Duodenal mucosa (tissue), 2 donors: ENCODE data around the gene CTSW.
A peak's percentile ranks its signal among the peaks of the same experiment; 100 is the strongest.

Experiments
- H3K27ac ChIP-seq: one replicate; pipeline ENCODE4 v1.7.0; 2013; ENCODE audit warnings: low read depth, low read length
- H3K27me3 ChIP-seq, 2 donors: one replicate each; pipeline ENCODE4 v1.7.0; 2013; ENCODE audit warnings: low read length in 2 of 2, control low read depth in 1 of 2; ENCODE audit not compliant: insufficient read depth in 2 of 2, control insufficient read depth in 1 of 2
- H3K36me3 ChIP-seq, 2 donors: one replicate each; pipeline ENCODE4 v1.7.0; 2013; ENCODE audit warnings: low read length in 2 of 2, control low read depth in 1 of 2; ENCODE audit not compliant: insufficient read depth in 2 of 2, control insufficient read depth in 1 of 2
- H3K4me1 ChIP-seq, 2 donors: one replicate each; pipeline ENCODE4 v1.7.0; 2013; ENCODE audit warnings: low read length in 2 of 2, control low read depth in 1 of 2; ENCODE audit not compliant: insufficient read depth in 2 of 2, control insufficient read depth in 1 of 2
- H3K4me3 ChIP-seq, 2 donors: one replicate each; pipeline ENCODE4 v1.7.0; 2013; ENCODE audit warnings: low read length in 2 of 2, low read depth in 1 of 2
- H3K9ac ChIP-seq, 2 donors: one replicate each; pipeline ENCODE4 v1.7.0; 2013; ENCODE audit warnings: low read length in 2 of 2, low read depth in 1 of 2
- H3K9me3 ChIP-seq, 2 donors: one replicate each; pipeline ENCODE4 v1.7.0; 2013; ENCODE audit warnings: low read length in 2 of 2, control low read depth in 1 of 2; ENCODE audit not compliant: control insufficient read depth in 1 of 2

Gene CTSW

GRCh38 chr11:65868076-65868667 lies 11.5 kb upstream of the CTSW start:
- H3K9me3 ChIP-seq, result no peaks in the 10 kb centered on the region
- no peak overlapping the region for H3K27ac ChIP-seq
- no peak overlapping the region for H3K4me3 ChIP-seq
- H3K4me1 ChIP-seq, result peaks cover 9 to 17% of the 10 kb centered on the region in 2 donors
- H3K9ac ChIP-seq, result no peak overlapping the region
- H3K27me3 ChIP-seq, result no peaks in the 10 kb centered on the region
- peaks cover 38 to 46% of the 10 kb centered on the region in 2 donors for H3K36me3 ChIP-seq

GRCh38 chr11:65868907-65869306 lies 10.7 kb upstream of the CTSW start:
- Histone ChIP-seq H3K4me3 (no peak overlapping the region), H3K36me3 (peaks cover 31 to 39% of the 10 kb centered on the region in 2 donors), H3K27ac (no peak overlapping the region), H3K9ac (no peak overlapping the region), H3K4me1 (peaks cover 12 to 17% of the 10 kb centered on the region in 2 donors), H3K9me3 (no peaks in the 10 kb centered on the region), H3K27me3 (no peaks in the 10 kb centered on the region)

GRCh38 chr11:65869643-65870306 lies 9.9 kb upstream of the CTSW start:
- no peaks in the 10 kb centered on the region for H3K27me3 ChIP-seq
- no peak overlapping the region for H3K4me3 ChIP-seq
- H3K9ac ChIP-seq, result no peak overlapping the region
- H3K36me3 ChIP-seq, result peaks cover 22 to 30% of the 10 kb centered on the region in 2 donors
- H3K4me1 ChIP-seq, result peaks cover 12 to 17% of the 10 kb centered on the region in 2 donors
- no peak overlapping the region for H3K27ac ChIP-seq
- no peaks in the 10 kb centered on the region for H3K9me3 ChIP-seq

GRCh38 chr11:65870307-65870658 lies 9.4 kb upstream of the CTSW start:
- H3K36me3 ChIP-seq, result peaks cover 17 to 25% of the 10 kb centered on the region in 2 donors
- H3K9ac ChIP-seq, result no peak overlapping the region
- peaks cover 12 to 17% of the 10 kb centered on the region in 2 donors for H3K4me1 ChIP-seq
- no peaks in the 10 kb centered on the region for H3K9me3 ChIP-seq
- no peak overlapping the region for H3K4me3 ChIP-seq
- H3K27ac ChIP-seq, result no peak overlapping the region
- H3K27me3 ChIP-seq, result no peaks in the 10 kb centered on the region

GRCh38 chr11:65870706-65871681 lies 8.6 kb upstream of the CTSW start:
- Histone ChIP-seq H3K36me3 (peaks cover 10 to 18% of the 10 kb centered on the region in 2 donors), H3K9ac (peak overlapping the region in 1 of 2 donors; percentile 48), H3K9me3 (no peaks in the 10 kb centered on the region), H3K4me1 (peaks cover 12 to 17% of the 10 kb centered on the region in 2 donors), H3K27me3 (no peaks in the 10 kb centered on the region), H3K4me3 (no peak overlapping the region), H3K27ac (no peak overlapping the region)

GRCh38 chr11:65871811-65872548 lies 7.7 kb upstream of the CTSW start:
- Histone ChIP-seq H3K27me3 (no peaks in the 10 kb centered on the region), H3K27ac (peak overlapping the region; percentile 66), H3K4me3 (peak overlapping the region; percentile 22 to 28), H3K9me3 (no peaks in the 10 kb centered on the region), H3K9ac (peak overlapping the region in 1 of 2 donors; percentile 48), H3K4me1 (peaks cover 12 to 17% of the 10 kb centered on the region in 2 donors), H3K36me3 (peaks cover 5 to 9% of the 10 kb centered on the region in 2 donors)

GRCh38 chr11:65872586-65873317 lies 6.9 kb upstream of the CTSW start, which contains the start of gene EFEMP2:
Gene EFEMP2 (minus strand): TSS chr11:65872800. CDS start chr11:65872354, 446 bp downstream.
- Histone ChIP-seq H3K27me3 (no peaks in the 10 kb centered on the region), H3K9ac (peak within 1 kb of the TSS; percentile 60 to 73), H3K4me3 (peak within 1 kb of the TSS; percentile 69 to 83), H3K27ac (peak within 1 kb of the TSS; percentile 78), H3K36me3 (peaks cover 0 to 2% of the 10 kb centered on the region in 2 donors), H3K9me3 (no peaks in the 10 kb centered on the region), H3K4me1 (peaks cover 12 to 17% of the 10 kb centered on the region in 2 donors)

GRCh38 chr11:65873318-65874156 lies 6.1 kb upstream of the CTSW start:
- no peaks in the 10 kb centered on the region for H3K36me3 ChIP-seq
- H3K4me1 ChIP-seq, result peaks cover 12 to 17% of the 10 kb centered on the region in 2 donors
- peak overlapping the region; percentile 60 to 73 for H3K9ac ChIP-seq
- peak overlapping the region; percentile 56 for H3K27ac ChIP-seq
- H3K9me3 ChIP-seq, result no peaks in the 10 kb centered on the region
- H3K4me3 ChIP-seq, result peak overlapping the region; percentile 69 to 83
- no peaks in the 10 kb centered on the region for H3K27me3 ChIP-seq
